GM18517 (cell line): ENCODE measurements around the gene TRPV6.

ENCODE experiments used
- ATAC-seq: cut with Tn5 transposase; IDR thresholded peaks from one replicate; pipeline ENCODE4 v1.9.1; 2021; ENCODE audit warnings: mild to moderate bottlenecking, moderate library complexity; ENCODE audit not compliant: unreplicated experiment

Gene TRPV6

DNA sequence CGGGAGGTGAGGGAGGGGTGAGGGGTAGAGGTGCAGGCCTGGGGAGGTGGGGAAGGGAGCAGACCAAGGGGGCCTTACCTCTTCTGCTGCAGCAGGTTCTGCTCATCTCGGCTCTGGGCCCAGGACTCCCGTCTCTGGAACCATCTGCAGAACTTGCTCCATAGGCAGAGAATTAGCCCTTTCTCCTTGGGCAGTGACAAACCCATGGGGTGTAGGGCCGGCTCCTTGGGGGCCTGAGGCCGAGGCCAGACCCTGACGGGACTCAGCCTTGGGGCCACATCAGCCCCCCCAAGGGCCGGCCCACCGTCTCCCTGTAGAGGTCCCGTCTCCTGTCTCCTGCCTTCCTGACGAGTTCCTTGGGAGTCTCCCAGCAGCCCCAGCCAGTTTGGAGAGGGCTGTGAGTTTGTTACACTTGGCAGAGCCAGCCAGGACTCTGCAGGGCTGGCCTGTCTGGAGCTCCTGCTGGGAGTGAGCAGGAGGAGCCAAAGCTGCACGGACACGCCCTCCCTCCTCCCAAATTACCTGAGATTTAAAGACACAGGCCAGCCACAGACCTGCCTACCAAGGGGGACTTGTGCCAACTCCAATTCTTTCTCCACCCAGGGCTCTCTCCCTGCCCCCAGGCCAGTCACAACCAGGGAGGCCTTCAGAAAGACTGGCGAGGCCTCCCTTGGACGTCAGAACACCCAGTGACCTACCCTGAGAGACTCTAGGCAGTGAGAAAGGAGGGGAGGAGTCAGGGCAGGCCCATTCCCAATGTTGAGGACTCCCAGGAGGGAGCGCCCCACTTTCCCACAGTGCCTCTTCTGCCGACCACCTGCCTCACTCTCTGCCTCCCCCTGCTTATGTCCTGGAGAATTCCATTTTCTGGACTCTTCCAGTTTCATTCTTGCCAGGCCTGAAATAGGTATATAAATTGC lies at the start of gene TRPV6:
TRPV6 (minus strand) TSS at position 435 of the 920 bp plus-strand sequence.
- no peak for ATAC-seq

DNA sequence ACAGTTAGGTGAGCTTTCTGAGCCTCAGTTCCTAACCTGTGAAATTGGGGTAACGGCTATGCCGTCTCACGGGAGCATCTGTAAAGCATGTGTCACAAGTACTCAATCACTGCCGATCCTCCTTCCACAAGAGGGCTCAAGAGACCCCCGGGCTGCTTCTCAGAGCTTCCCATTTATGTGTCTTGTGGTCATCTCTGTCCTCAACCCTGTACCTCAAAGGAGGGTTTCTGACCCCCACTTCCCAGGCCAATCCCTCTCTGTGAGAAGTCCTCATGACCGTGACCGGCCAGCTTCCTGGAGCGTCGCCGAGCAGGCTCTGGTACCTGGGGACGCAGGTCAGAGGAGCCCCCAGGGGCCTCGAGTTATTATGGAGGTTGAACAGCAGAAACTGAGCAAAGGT lies 48.5 kb upstream of the TRPV6 start:
- no peak for ATAC-seq

DNA sequence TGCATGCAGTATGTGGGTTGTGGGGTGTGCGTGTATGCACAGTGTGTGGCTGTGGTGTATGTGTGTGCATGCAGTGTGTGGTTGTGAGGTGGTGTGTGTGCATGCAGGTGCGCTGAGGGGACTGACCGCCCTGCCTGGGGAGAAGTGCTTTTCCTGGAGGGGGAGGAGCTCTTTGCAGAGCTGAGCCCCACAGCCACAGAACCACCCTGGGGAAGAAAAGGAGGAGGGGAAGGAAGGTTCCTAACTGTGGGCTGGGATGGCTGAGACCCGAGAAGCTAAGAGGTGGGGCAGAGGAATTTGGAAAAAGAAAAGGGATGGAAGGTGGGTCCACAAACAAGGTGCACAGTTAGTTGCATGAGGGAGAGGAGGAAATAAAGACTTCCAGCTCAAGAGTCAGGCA lies 48.1 kb upstream of the TRPV6 start, which contains the start of gene TRPV5:
TRPV5 (minus strand) TSS at position 123 of the 400 bp plus-strand sequence. CDS start 287 bp downstream, outside the sequence.
- ATAC-seq: no peak

DNA sequence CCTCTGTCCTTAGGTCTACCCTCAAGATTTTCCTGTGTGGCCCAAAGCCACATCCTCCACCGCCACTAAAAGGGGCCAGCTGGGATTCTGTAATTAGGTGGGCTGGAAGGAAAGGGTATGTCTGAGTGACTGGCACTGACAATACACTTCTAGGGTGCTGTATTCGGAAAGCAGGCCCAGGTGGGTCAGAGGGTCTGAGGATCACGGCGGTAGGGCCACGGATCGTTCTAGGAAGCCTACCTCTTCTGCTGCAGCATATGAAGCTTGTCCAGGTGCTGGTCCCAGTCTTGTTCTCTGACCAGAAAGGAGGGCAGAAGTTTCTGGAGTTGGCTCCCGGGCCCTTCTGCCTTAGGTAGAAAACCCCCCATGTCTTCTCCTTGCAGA lies 47.5 kb upstream of the TRPV6 start:
- no peak for ATAC-seq

DNA sequence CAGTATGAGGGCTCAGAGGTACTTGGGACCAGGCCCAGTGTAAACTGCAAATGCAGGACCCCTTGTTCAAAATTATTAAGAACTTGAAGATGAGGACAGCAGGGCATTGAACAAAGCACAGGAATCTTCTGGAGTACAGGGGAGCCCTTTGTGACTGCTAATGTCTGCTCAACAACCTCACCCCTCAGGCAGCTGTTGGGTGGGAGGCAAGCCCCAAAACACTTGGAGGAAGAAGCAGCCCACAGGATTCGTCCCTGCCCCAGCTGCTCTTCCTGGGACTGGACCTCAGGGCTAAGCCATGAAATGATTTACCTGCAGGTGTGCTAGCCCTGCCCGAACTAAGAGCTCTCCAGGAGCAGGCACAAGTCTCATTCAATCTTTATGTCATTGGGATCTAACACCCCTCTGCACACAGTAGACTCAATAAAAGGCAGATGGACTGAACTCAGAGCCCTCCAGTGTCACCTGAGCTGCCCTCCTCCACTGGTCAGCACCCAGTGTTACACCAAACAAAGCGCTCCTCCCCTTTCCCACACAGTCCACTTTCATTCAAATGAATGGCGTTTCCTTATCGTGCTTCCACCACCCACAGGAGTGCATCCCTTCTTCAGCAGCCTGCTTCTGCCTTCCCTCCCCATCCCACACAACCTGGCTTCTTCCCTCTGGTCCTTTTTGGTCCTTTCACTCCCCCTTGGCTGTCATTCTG lies 47.0 kb upstream of the TRPV6 start:
- ATAC-seq: no peak

DNA sequence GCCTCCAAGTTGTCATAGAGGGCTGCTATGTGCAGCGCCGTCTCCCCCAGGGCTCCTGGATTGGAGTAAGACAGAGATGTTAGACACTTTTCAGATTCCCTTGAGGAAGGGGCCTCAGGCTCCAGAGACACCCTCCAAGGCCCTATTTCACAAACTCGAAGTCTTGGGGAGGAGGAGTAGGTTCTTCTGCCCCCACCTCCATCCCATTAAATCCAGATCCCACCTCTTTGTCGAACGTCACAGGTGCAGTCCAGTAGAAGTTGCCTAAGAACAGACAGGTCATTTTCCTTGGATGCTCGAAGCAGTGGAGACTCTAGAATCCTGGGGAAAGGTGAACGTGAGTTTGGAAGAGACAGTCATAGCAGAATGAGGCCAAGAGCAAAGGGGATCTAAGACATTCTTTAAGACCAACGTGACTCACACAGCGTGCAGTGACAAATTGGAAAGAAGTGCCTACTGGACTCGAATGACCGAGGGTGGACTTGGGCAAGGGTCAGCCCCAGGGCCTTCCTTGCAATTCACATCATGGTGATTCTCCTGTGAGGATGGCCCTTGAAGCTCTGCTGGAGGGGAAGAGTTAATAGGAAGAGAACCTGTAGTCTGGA lies 44.7 kb upstream of the TRPV6 start:
- ATAC-seq: no peak

DNA sequence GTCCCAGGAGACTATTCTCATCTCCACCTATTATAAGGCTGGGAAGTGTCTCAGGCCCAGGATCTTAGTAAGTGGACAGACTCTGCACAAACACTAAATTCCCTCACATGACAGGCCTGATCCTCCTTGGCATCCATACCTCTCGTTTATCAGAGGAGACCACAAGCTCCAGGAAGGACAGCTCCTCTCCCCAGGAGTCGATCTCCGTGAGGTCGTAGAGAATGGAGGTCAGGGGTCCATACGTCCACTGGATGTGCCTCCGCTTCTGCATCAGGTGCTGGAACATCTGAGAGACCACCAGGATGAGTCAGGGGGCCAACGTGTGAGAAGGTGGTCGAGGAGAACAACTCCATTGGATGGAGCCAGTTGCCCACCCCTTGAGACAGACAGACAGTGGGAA lies 42.4 kb upstream of the TRPV6 start:
- ATAC-seq: no peak

DNA sequence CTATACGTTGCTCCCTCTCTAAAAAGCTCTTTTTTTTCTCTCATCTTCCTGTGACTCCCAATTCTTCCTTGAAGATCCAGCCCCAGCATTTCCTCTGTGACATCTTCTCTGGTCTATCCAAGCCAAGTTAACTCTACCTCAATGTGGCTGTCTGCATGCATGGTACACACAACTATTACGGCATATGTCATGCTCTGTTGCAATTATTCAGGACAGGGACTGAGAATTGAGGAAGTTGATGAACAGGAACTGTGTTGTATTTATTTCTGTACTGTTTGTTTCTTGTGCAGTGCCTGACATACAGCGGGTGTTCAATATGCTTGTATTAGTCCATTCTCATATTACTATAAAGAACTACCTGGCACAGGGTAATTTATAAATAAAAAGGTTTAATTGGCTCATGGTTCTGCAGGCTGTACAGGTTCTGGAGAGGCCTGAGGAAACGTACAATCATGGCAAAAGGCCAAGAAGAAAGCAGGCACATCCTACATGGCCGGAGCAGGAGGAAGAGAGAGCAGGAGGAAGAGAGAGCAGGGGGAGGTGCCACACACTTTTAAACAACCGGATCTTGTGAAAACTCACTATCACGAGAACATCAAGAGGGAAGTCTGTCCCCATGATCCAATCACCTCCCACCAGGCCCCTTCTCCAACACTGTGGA lies 41.7 kb upstream of the TRPV6 start:
- ATAC-seq: no peak

DNA sequence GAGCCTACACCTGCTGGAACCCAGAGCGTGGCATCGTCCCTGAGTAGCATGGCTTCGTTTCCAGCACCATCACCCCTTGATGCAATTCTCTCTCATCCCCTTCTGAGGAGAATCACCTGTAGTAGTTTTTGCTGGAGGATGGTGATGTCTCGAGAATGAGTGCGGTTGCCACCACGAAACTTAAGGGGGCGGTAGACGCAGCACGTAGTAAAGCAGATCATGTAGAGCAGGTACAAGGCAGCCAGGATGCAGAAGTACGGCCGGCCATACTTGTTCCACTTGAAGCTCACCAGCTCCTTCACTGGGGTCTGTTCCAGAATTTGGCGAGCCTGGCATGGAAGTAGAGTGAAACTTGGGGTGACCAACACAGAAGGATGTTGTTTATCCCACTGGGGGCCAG lies 39.9 kb upstream of the TRPV6 start:
- ATAC-seq: no peak

DNA sequence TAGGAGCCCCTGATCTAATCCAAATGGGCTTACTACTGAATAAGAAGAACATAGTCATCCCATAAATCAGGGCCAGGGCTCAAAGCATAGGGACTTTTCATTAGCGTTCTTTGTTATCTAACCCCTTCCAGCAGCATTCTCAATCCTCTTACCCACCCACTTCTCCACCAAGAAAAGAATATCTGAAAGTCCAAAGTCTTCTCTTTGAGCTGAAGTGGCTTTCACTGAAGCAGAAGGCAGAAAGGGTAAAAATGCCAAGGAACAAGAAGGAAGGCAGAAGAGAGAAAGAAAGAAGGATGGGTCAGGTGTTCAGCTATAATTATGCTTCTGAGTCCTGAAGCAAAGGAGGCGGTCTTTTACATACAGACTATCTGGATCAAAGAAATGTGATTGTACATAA lies 37.8 kb upstream of the TRPV6 start:
- no peak for ATAC-seq

DNA sequence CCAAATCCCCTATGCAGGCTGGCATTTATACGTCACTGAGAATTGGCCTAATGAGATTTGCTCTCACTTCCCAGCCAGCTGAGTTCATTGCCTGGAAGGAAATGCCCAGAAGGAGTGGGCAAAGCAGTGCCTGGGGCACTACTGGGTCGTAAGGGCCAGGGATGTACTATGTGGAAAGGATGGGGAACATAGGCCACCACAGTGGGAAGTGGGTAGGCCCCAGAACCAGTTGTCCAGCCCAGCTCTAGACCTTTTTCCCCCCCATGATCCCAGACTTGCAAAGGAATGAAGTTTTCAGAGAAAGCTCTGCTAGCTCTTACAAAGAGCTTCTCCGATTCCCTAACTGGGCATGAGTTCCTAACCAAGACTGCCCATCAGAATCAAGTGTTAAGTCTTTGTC lies 34.1 kb upstream of the TRPV6 start:
- no peak for ATAC-seq

DNA sequence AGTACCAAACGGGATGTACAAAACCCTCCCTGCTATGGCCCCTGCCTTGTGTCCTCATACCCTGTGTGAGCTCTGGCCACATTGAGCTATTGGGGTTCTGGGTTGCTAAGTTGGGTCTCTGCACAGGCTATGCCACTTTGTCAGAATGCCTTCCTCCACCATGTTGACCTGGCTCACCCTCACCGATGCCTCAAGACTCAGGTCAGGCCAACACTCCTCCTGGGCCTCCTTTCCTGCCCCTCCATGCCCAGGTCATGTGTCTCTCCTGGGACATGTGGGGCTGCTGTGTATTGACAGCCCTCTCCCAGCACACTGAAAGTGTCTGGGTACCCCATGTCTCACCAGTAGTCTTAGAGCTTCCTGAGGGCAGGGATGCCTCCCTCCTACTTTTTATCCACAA lies 33.4 kb upstream of the TRPV6 start:
- no peak for ATAC-seq

DNA sequence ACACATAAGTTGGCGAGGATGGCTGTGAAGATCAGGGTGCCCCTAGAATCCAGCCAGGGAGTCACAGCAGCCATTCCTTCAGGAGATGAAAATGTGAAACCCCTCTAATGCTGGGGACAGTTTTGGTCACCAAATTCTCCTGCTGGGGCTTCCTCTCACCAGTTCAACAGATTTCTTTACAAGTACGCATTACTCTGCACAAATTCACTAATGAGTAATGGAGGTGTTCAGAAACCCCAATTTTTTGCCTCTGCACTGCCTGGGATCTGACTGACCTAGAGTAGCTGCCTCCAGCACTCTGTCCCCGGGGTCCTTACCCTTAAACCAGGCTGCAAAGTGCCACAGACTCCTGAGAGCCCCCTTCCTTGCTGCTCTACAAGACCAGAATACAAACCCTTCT lies 31.9 kb upstream of the TRPV6 start:
- ATAC-seq: no peak

DNA sequence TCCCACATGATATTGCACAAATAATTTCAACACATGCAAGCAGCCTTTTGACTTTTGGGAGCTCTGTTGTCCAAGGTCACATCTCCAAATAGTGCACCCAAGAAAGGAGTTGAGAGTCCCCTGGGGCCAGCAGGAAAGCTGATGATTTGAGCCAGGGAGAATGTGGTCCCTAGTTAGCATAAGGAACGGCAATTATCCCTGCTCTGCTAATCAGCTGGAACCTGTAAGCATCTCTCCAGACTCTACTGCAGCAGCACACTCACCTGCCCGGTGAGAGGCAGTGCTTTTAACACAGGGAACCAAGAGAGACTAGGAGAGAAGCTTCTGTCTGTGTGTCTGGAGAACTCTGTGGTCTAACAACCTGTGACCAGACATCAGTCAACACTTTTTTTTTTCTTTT lies 31.0 kb upstream of the TRPV6 start:
- ATAC-seq: no peak

DNA sequence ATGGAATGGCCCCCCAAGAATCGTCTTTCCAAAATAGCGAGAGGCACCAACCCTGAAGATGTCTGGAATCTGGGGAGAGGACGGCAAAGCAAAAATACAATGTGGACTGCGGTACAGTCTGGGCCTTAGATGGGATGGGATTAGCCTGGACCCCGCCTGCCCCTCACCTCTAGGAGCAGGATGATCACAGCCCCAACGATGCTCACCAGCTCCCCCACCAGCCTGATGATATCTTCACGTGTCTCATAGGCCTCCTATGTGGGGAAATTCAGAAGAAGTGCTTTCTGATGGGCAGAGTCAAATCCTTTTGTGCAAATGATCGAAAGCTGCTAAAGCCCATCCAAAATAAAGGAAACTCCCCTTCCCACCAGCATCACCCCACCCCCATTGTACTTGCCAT lies 29.8 kb upstream of the TRPV6 start:
- no peak for ATAC-seq

DNA sequence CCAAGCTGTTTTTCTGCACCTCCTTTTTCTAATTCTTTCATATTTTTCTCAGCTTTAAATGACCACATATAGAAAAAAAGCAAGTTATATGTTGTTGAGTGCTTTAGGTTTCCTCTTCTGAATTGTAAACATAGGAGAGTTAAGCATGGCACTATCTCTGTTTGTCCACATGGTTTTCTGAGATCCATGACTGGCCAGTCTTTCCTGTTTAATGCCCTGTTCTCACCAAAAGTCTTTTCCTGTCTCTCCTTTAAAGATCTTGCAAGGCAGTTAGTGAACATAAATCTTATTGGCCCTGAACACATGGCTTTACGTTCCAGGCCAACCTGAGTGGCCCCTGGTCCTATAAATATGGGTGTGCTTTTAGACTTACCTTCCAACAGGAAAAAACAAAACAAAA lies 28.6 kb upstream of the TRPV6 start:
- ATAC-seq: no peak

DNA sequence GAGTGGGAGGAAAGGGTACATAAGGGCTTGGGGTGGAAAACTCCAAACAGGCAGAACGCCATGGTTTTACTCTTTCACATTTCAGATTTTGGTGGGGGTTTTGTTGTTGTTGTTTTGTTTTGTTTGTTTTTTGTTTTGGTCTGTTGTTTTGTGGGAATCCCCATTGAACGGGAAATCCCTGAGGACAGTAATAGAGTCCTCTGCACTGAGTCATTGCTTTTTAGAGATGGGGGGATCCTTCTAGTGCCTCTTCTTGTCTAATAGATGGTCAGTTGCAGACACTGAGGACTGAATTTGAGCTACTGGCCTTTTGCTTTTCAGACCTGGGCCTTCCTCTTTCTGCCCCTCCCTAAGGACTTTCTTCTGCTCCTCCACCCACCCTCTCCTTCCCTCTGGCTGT lies 28.0 kb upstream of the TRPV6 start:
- no peak for ATAC-seq

DNA sequence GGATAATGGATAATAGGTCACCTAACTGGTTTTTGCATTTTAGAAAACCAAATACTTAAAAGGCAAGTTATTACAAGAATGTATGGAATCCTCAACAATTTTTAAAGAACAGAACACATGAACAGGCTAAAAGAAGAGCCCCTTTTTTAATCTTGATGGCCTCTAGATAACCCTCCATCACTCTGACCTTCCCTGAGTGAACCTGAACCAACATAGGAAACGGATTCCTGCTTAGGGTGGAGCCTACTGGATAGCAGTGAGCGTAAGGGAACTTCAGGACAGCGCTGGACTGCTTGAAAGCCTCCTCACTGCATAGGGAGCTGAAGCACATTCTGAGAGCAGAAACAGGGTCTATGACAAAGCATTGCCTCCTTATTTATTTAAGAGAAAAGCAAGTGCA lies 27.5 kb upstream of the TRPV6 start:
- no peak for ATAC-seq

DNA sequence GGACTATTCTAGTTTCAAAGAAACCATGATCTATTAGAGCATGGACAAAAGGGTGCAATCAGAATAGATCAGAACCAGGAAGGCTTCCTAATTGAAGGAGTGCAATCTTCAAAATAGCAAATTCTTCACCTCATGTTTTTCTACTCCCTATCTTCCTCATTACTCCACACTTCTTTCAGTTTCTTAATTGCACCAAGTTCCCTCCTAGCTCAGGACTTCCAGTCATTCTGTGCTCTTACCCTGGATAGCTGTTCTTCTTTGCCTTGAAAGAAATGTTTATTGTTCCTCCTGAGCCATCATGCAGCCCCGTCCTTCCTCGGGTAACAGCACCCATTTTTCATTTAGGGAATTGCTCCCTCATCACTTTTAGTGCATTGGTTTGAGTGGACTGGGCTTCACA lies 24.9 kb upstream of the TRPV6 start:
- no peak for ATAC-seq

DNA sequence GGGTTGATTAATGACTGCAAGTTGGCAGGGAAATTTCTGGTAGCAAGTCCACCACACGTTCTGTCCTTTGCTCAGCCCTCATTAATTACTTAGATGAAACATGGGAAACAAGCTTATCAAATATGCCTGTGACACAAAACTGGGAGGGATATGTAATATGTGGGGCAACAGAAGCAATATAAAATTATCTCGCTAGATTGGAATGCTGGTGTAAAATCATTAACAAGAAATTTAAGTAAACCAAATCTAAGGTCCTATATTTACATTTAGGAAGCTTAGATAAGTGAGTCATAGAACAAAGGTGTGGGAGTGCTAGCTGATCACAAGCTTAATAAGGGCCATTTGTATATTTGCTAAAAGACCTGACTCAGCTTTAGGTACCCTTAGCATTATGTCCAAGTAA lies 24.5 kb upstream of the TRPV6 start:
- ATAC-seq: no peak
